Measurements from ENCODE around the gene ASCL5. TPM values are rescaled to one million over a fixed set of nuclear protein-coding genes. Genes with fewer than 3 reads are reported as not detected.

Gene ASCL5
- total and polyA plus RNA-seq, 2 donors (not counting 1 experiment from before 2014, with no cell fraction given), result not detected

DNA sequence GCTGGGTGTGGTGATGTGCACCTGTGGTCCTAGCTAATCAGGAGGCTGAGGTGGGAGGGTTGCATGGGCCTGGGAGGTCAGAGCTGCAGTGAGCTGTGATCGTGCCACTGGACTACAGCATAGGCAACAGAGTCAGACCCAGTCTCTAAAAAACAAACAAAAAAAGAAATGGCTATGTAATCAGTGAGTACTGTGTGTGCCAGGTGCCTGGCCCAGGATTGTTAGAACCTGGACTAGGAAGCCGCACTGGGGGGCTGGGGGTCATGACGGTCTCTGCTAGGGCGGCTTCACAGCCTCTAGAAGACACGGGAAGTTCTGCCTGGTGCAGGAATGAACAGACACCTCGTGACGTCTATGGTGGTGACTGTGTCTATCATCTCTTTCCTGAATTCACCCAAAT is 18.8 kb upstream of the ASCL5 start:
- TF ChIP-seq, protein P1, sequence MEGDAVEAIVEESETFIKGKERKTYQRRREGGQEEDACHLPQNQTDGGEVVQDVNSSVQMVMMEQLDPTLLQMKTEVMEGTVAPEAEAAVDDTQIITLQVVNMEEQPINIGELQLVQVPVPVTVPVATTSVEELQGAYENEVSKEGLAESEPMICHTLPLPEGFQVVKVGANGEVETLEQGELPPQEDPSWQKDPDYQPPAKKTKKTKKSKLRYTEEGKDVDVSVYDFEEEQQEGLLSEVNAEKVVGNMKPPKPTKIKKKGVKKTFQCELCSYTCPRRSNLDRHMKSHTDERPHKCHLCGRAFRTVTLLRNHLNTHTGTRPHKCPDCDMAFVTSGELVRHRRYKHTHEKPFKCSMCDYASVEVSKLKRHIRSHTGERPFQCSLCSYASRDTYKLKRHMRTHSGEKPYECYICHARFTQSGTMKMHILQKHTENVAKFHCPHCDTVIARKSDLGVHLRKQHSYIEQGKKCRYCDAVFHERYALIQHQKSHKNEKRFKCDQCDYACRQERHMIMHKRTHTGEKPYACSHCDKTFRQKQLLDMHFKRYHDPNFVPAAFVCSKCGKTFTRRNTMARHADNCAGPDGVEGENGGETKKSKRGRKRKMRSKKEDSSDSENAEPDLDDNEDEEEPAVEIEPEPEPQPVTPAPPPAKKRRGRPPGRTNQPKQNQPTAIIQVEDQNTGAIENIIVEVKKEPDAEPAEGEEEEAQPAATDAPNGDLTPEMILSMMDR (conservative IDR thresholded peaks at IDR 0.05 in 1 of 2, IDR thresholded peaks at IDR 0.05 in 1 of 2; ENCODE audit: low read depth in 1 of 2, low read length in 2 of 2), result no peak
- no peak for TF ChIP-seq EZH2 (IDR thresholded peaks at IDR 0.05; ENCODE audit: low read length, missing control alignments)
- Histone ChIP-seq H3K4me3 (replicated peaks in 1 of 4; ENCODE audit: control extremely low read depth in 1 of 4, insufficient read depth in 1 of 4, low read depth in 3 of 4, low read length in 4 of 4) (no peak overlapping the region), H3K79me2 (ENCODE audit: control insufficient read depth, insufficient read depth, low read length) (no peaks in the 10 kb centered on the region), H3K4me1 (ENCODE audit: control insufficient read depth, extremely low read depth, insufficient read depth, low read length) (no peaks in the 10 kb centered on the region), H2AFZ (ENCODE audit: low read length) (no peak overlapping the region), H3K36me3 (ENCODE audit: control insufficient read depth, insufficient read depth, low read length) (peaks cover 24% of the 10 kb centered on the region), H3K27me3 (ENCODE audit: control insufficient read depth, insufficient read depth, low read length) (no peaks in the 10 kb centered on the region), H4K20me1 (ENCODE audit: control insufficient read depth, extremely low read depth, insufficient read depth, low read length) (no peaks in the 10 kb centered on the region), H3K9me3 (ENCODE audit: control insufficient read depth, insufficient read depth, low read depth, low read length) (no peaks in the 10 kb centered on the region), H3K9ac (ENCODE audit: insufficient read depth, low read length) (no peak overlapping the region), H3K27ac (ENCODE audit: insufficient read depth, low read length) (no peak overlapping the region), H3K4me2 (ENCODE audit: extremely low read depth, insufficient read depth, low read length) (no peak overlapping the region)
- DNase-seq (ENCODE audit: low read depth in 2 of 2), result no peak

DNA sequence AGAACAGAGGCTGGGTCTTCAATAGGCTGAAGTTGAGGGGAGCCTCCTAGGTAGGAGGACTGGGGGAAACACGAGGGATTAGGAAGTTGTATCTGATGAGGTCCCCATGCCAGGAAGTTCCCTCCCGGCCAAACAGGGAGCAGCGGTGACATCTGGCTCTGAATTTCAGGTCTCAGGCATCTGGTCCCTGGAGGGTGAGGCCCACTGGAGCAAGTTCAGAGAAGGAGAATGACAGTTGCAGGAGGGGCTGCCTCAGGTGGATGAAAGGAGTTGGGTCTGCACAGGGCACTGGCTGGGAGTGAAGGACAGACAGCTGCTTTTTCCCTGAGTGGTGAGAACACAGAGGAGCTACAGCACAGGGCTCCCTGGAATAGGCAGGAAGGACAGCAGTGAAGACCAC is 18.1 kb upstream of the ASCL5 start:
- TF ChIP-seq EZH2 (IDR thresholded peaks at IDR 0.05; ENCODE audit: low read length, missing control alignments), result no peak
- TF ChIP-seq, protein P1 (conservative IDR thresholded peaks at IDR 0.05 in 1 of 2, IDR thresholded peaks at IDR 0.05 in 1 of 2; ENCODE audit: low read depth in 1 of 2, low read length in 2 of 2), result no peak
- no peak overlapping the region for H3K27ac ChIP-seq (ENCODE audit: insufficient read depth, low read length)
- H3K9ac ChIP-seq (ENCODE audit: insufficient read depth, low read length), result no peak overlapping the region
- H3K4me1 ChIP-seq (ENCODE audit: control insufficient read depth, extremely low read depth, insufficient read depth, low read length), result no peaks in the 10 kb centered on the region
- no peak for DNase-seq (ENCODE audit: low read depth in 2 of 2)
- no peak overlapping the region for H2AFZ ChIP-seq (ENCODE audit: low read length)
- no peaks in the 10 kb centered on the region for H4K20me1 ChIP-seq (ENCODE audit: control insufficient read depth, extremely low read depth, insufficient read depth, low read length)
- H3K4me3 ChIP-seq (replicated peaks in 1 of 4; ENCODE audit: control extremely low read depth in 1 of 4, insufficient read depth in 1 of 4, low read depth in 3 of 4, low read length in 4 of 4), result no peak overlapping the region
- H3K36me3 ChIP-seq (ENCODE audit: control insufficient read depth, insufficient read depth, low read length), result peaks cover 21% of the 10 kb centered on the region
- no peak overlapping the region for H3K4me2 ChIP-seq (ENCODE audit: extremely low read depth, insufficient read depth, low read length)
- no peaks in the 10 kb centered on the region for H3K79me2 ChIP-seq (ENCODE audit: control insufficient read depth, insufficient read depth, low read length)
- no peaks in the 10 kb centered on the region for H3K9me3 ChIP-seq (ENCODE audit: control insufficient read depth, insufficient read depth, low read depth, low read length)
- no peaks in the 10 kb centered on the region for H3K27me3 ChIP-seq (ENCODE audit: control insufficient read depth, insufficient read depth, low read length)

DNA sequence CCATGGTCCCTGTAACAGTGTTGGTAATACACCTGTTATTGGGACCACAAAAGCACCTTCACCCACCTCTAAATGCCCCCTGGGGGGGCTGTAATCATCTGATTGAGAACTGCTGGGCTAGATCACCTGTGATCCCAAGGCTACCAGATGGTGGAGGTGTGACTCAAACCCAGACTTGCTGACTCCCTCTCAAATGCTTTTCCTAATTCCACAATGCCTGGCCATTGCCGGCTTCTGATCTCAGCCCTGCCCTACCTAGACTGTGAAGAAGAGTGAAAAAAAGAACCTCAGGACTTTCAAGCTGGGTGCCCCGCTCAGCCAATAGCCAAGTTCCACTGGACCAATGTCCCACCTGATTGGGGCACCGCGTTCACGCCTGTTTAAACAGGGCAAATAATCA is 17.7 kb upstream of the ASCL5 start:
- Histone ChIP-seq H3K27me3 (ENCODE audit: control insufficient read depth, insufficient read depth, low read length) (no peaks in the 10 kb centered on the region), H3K4me3 (replicated peaks in 1 of 4; ENCODE audit: control extremely low read depth in 1 of 4, insufficient read depth in 1 of 4, low read depth in 3 of 4, low read length in 4 of 4) (no peak overlapping the region), H3K9ac (ENCODE audit: insufficient read depth, low read length) (no peak overlapping the region), H3K4me2 (ENCODE audit: extremely low read depth, insufficient read depth, low read length) (no peak overlapping the region), H3K36me3 (ENCODE audit: control insufficient read depth, insufficient read depth, low read length) (peaks cover 19% of the 10 kb centered on the region), H3K79me2 (ENCODE audit: control insufficient read depth, insufficient read depth, low read length) (no peaks in the 10 kb centered on the region), H2AFZ (ENCODE audit: low read length) (no peak overlapping the region), H3K4me1 (ENCODE audit: control insufficient read depth, extremely low read depth, insufficient read depth, low read length) (no peaks in the 10 kb centered on the region), H3K9me3 (ENCODE audit: control insufficient read depth, insufficient read depth, low read depth, low read length) (no peaks in the 10 kb centered on the region), H3K27ac (ENCODE audit: insufficient read depth, low read length) (no peak overlapping the region), H4K20me1 (ENCODE audit: control insufficient read depth, extremely low read depth, insufficient read depth, low read length) (no peaks in the 10 kb centered on the region)
- DNase-seq (ENCODE audit: low read depth in 2 of 2), result no peak
- TF ChIP-seq, protein P1 (conservative IDR thresholded peaks at IDR 0.05 in 1 of 2, IDR thresholded peaks at IDR 0.05 in 1 of 2; ENCODE audit: low read depth in 1 of 2, low read length in 2 of 2), result no peak

Measured in fibroblast of lung (primary cell).